Choroid plexus epithelial cell (primary cell): ENCODE data around the gene LOXHD1.

ENCODE experiments used
- DNase-seq: peaks from one replicate; pipeline ENCODE4 v3.0.0-alpha.2; 2010; ENCODE audit warnings: low read depth
- H3K4me3 ChIP-seq: 2 replicates; pipeline ENCODE4 v1.5.1; 2011; ENCODE audit warnings: low read depth, mild to moderate bottlenecking, control low read depth, low read length, moderate library complexity
- TF ChIP-seq, protein P1 (sequence below): conservative IDR thresholded peaks from 2 replicates; pipeline ENCODE4 v1.5.1; 2011; ENCODE audit warnings: low read depth, mild to moderate bottlenecking, control low read depth, inconsistent platforms, low read length, moderate library complexity

LOXHD1 gene

DNA sequence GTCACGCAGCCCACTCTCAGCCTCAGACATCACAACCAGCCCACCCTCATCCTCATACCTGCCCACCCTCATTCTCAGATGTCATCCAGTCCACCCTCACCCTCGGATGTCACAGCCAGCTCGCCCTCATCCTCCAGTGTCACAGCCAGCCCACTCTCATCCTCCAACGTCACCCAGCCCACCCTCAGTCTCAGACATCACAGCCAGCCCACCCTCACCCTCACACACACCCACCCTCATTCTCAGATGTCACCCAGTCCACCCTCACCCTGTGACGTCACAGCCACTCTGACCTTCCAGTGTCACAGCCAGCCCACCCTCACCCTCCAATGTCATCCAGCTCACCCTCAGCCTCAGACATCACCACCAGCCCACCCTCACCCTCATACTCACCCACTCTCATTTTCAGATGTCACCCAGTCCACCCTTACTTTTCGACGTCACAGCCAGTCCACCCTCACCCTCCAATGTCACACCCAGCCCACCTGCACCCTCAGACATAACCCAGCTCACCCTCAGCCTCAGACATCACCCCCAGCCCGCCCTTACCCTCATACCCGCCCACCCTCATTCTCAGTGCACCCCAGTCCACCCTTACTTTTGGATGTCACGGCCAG lies 100.3 kb downstream of the LOXHD1 start:
- H3K4me3 ChIP-seq: no peak overlapping the region
- no peak for DNase-seq
- TF ChIP-seq, protein P1, sequence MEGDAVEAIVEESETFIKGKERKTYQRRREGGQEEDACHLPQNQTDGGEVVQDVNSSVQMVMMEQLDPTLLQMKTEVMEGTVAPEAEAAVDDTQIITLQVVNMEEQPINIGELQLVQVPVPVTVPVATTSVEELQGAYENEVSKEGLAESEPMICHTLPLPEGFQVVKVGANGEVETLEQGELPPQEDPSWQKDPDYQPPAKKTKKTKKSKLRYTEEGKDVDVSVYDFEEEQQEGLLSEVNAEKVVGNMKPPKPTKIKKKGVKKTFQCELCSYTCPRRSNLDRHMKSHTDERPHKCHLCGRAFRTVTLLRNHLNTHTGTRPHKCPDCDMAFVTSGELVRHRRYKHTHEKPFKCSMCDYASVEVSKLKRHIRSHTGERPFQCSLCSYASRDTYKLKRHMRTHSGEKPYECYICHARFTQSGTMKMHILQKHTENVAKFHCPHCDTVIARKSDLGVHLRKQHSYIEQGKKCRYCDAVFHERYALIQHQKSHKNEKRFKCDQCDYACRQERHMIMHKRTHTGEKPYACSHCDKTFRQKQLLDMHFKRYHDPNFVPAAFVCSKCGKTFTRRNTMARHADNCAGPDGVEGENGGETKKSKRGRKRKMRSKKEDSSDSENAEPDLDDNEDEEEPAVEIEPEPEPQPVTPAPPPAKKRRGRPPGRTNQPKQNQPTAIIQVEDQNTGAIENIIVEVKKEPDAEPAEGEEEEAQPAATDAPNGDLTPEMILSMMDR: no peak

DNA sequence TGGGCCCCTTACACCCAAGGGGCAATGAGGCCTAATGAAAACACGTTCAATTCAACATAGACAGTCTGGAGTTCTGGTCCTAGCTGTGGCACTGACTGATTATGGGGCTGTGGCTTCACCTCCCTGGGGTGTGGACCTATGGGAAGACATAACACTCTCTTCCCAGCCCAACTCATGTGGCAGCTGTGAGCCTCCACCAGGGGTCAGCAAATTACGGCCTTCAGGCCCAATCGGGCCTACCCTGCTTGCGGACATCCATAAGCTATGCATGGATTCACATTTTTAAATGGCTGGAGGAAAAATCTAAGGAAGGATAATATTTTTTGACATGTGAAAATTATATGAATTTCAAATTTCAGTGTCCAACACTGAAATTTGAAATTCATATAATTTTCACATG lies 101.3 kb downstream of the LOXHD1 start:
- no peak overlapping the region for H3K4me3 ChIP-seq
- TF ChIP-seq, protein P1: peak; percentile 29
- peak; percentile 2 for DNase-seq

DNA sequence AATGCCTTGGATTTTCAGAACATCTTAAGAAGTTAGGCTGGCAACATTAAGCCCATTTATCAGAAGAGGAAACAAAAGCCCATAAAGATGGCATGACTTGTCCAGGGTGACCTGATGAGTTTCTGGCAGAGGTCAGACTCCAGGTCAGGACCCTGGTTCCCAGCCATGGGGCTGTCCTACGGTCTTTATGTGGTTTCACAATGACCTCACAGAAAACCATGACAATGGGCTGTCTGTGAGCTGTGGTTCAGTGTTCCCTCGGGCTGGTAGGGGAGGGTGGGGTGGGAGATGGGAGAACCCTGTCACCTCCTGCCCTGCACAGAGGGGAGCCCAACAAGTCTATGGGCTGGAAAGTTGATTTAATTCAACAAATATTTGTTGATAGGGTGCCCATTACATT lies 101.8 kb downstream of the LOXHD1 start:
- TF ChIP-seq, protein P1: no peak
- no peak for DNase-seq
- no peak overlapping the region for H3K4me3 ChIP-seq

- TF ChIP-seq, protein P1: no peak
- no peak for DNase-seq
- no peak overlapping the region for H3K4me3 ChIP-seq
Observed at GRCh38 chr18:46554406-46555080, 102.5 kb downstream of the LOXHD1 start.

- no peak overlapping the region for H3K4me3 ChIP-seq
- TF ChIP-seq, protein P1: no peak
- DNase-seq: no peak
Observed at GRCh38 chr18:46550609-46551008, 106.4 kb downstream of the LOXHD1 start.

DNA sequence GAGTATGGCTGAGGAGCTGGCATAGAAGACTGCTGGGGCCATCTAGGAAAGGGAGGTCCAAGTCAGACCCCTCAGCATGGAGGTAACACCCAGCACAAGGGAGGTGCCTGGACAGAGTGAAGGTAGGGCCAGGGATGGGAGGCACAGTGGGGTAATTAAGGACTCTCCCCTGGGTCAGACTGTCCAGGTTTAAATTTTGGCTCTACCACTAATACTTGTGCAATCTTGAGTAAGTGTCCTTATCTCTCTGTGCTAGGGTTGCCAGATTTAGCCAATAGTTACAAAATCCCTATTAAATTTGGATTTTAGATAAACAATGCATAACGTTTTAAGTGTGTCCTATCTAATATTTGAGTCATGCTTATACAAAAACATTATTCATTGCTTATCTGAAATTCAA lies 109.5 kb downstream of the LOXHD1 start:
- TF ChIP-seq, protein P1: no peak
- no peak for DNase-seq
- no peak overlapping the region for H3K4me3 ChIP-seq
